Measurements from ENCODE around the gene OPRL1.
"Not testable (repeated sequence)": the region's sequence is repeated elsewhere in the genome, so short reads cannot be mapped to it uniquely, and the experiment has no call there.

OPRL1 gene

DNA sequence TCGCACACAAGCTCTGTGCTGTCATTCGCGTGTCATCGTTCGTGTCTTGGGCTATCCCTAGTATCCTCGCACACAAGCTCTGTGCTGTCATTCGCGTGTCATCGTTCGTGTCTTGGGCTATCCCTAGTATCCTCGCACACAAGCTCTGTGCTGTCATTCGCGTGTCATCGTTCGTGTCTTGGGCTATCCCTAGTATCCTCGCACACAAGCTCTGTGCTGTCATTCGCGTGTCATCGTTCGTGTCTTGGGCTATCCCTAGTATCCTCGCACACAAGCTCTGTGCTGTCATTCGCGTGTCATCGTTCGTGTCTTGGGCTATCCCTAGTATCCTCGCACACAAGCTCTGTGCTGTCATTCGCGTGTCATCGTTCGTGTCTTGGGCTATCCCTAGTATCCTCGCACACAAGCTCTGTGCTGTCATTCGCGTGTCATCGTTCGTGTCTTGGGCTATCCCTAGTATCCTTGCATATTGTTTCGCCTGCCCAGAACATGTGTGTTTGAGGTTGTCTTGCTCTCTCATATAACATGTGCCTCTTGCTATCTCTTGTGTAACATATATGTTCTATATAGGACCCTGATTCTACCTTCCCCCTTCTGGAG is 7.4 kb downstream of the OPRL1 start:
- not testable (repeated sequence) for DNase-seq

DNA sequence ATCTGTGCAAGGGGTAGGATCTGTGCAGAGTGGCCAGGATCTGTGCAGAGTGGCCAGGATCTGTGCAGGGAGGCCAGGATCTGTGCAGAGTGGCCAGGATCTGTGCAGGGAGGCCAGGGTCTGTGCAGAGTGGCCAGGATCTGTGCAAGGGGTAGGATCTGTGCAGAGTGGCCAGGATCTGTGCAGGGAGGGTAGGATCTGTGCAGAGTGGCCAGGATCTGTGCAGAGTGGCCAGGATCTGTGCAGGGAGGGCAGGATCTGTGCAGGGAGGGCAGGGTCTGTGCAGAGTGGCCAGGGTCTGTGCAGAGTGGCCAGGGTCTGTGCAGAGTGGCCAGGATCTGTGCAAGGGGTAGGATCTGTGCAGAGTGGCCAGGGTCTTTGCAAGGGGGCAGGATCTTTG is 8.7 kb downstream of the OPRL1 start:
- not testable (repeated sequence) for DNase-seq

DNA sequence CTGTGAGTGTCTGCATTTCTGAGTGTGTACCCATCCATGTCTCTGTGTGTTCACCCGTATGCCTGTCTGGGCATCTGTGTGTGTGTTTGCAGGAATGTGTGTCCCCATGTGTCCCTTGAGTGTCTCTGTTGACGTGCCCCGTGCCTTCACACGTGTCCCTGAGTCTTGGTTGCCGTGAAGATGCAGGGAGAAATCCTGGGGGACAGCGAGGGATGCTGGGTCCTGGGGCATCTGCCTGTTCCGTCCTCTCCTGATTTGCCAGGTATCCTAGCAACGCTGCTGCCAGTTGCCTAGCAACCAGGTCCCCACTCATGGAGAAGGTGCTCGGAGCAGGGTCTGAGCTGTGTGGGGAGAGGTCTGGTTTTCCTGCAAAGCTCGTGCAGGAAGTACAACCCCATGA is 10.3 kb downstream of the OPRL1 start:
- DNase-seq = no peak

DNA sequence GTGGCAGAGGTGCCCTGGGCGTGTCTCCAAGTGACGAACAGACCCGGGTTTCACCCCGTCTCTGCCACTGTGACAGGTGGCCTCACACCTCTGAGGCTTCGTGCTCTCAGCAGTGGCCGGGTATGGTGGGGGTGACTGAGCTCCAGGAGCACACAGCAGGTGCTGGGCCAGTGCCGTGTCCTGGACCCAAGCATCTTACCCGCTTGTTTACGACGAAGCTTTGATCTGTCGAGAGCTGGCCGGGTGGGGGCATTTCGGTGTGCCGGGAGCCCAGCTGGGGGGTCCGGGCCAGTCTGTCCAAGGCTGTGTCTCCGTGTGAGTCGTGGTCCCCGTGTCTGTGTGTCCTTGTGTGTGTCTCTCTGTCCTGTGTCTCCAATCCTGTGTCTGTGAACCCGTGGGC is 11.5 kb downstream of the OPRL1 start:
- DNase-seq = no peak

DNA sequence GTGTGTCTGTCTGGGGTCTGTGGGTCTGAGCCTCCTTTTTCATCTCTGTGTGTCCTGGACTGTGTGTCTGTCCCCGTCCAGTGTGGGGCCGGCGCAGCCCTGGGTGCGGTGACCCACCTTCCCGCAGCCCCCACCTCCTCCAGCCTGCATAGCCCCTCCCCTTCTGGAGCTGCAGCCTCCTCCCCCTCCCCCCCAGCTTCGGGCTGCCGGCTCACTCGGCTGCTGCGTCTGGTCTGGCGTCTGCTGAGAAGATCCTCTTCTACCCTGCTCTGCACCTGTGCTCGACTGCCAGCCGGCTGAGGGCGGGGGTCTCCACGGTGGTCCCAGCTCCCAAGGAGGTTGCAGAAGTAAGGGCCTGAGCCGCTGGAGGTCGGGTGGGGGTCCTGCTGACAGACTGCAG is 11.9 kb downstream of the OPRL1 start:
- no peak for DNase-seq

DNA sequence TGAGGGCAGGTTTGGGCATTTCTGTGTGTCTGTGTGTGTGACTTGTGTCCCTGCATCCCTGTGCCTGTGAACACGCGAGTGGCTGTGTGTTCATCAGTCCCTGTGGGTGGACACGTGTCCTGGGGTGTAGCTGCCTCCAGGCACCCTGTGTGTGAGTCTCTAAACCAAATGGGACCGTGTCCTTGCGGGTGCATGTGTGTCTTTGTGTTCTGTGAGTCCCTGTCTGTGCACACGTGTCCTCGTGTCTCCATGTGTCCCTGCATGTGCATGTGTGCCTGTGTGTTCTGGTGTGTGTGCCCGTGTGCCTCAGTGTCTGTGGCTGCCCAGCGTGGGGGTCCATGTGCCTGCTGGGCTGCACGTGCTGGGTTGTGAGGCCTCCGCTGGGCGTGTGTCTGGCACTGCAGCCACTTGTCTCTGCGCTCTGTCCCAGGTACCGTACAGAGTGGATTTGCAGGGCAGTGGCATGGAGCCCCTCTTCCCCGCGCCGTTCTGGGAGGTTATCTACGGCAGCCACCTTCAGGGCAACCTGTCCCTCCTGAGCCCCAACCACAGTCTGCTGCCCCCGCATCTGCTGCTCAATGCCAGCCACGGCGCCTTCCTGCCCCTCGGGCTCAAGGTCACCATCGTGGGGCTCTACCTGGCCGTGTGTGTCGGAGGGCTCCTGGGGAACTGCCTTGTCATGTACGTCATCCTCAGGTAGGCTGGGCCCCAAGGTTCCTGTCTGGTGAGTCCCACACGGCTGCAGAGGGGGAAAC is 12.6 kb downstream of the OPRL1 start:
- no peak for DNase-seq

DNA sequence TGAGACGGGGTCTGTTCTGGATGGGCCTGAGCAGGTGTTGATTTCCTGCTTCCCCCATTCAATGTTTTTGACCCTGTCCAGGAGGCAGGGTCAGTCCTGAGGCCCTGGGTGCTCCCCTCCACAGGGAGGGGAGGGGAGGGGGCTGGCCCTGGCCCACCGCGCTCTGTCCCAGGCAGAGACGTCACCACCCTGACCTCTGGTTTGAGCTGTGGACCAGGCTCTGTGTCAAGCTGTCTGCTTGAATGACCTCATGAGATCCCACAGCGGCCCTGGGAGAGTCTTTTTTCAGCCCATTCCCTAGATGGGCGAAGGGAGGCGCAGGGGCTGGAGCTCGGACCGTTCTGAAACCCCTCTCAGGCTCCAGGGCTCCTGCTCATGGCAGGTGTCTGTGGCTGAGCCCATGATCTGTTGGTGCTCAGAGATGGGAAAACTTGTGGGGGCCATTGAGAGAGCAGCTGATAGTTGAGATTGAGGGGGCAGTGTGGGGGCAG is 13.2 kb downstream of the OPRL1 start:
- no peak for DNase-seq

DNA sequence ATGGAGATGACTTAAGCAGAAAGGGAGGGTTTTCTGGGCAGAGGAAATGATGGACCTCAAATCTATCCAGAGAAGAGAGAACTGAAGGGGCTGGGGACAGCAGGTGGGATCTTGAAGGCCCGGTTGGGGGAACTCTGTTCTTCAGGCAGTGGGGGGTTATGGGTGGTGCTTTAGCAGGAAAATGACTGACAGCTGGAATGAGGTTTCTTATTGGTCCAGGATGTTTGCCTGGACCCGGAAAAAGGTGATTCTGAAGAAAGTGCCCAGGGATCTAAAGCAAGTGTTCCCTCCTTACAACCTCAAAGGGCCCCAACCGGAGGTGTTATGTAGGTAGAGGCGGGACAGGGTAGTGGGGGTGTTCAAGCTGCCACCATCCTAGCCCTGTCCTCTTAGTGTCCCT is 15.6 kb downstream of the OPRL1 start:
- DNase-seq = no peak

DNA sequence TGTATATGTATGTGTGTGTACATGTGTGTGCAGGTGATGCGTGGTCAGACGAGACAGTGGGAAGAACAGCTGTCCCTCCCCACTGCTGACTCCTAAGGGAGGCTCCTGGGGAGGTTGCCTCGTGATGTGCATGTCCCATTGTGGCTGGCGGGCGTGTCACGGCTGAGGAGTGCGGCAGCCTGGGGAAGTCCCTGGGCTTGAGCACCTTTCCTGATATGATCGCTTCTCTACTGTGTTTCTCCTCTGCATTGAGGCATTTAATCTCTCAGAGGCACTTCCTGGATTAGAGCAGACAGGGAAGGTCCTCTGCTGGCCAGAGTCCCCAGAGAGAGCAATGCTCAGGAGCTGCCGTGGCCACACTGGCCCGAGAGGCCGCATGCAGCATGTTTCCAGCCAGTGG is 16.0 kb downstream of the OPRL1 start:
- no peak for DNase-seq

DNA sequence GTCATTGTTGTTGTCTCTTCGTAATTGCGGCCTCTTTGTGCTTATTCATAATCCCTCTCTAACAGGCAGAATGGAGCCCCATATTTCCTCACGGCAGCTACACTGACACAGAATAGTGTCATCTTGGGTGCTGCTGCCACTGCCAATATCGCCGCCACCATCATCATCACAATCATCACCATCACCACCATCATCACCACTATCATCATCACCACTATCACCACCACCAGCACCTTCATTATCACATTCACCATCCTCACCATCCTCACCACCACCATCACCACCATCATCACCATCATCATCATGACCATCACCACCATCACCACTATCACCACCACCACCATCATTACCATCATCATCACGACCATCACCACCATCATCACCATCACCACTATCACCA is 16.7 kb downstream of the OPRL1 start:
- no peak for DNase-seq

DNA sequence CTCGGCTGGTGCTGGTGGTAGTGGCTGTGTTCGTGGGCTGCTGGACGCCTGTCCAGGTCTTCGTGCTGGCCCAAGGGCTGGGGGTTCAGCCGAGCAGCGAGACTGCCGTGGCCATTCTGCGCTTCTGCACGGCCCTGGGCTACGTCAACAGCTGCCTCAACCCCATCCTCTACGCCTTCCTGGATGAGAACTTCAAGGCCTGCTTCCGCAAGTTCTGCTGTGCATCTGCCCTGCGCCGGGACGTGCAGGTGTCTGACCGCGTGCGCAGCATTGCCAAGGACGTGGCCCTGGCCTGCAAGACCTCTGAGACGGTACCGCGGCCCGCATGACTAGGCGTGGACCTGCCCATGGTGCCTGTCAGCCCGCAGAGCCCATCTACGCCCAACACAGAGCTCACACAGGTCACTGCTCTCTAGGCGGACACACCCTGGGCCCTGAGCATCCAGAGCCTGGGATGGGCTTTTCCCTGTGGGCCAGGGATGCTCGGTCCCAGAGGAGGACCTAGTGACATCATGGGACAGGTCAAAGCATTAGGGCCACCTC is 18.7 kb downstream of the OPRL1 start:
- DNase-seq = no peak

DNA sequence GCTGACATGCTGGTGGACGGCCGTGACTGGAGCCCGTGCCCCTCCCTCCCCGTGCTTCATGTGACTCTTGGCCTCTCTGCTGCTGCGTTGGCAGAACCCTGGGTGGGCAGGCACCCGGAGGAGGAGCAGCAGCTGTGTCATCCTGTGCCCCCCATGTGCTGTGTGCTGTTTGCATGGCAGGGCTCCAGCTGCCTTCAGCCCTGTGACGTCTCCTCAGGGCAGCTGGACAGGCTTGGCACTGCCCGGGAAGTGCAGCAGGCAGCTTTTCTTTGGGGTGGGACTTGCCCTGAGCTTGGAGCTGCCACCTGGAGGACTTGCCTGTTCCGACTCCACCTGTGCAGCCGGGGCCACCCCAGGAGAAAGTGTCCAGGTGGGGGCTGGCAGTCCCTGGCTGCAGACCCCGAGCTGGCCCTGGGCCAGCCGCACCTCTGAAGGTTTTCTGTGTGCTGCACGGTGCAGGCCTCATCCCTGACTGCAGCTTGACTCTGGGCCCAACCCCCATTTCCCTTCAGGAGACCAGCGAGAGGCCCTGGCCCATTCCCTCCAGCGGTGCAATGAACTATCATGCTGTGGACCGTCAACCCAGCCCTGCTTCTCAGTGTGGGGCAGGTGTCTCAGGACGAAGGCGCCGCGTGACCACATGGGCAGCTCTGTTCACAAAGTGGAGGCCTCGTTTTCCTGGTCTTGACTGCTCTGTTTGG is 19.4 kb downstream of the OPRL1 start:
- no peak for DNase-seq

DNA sequence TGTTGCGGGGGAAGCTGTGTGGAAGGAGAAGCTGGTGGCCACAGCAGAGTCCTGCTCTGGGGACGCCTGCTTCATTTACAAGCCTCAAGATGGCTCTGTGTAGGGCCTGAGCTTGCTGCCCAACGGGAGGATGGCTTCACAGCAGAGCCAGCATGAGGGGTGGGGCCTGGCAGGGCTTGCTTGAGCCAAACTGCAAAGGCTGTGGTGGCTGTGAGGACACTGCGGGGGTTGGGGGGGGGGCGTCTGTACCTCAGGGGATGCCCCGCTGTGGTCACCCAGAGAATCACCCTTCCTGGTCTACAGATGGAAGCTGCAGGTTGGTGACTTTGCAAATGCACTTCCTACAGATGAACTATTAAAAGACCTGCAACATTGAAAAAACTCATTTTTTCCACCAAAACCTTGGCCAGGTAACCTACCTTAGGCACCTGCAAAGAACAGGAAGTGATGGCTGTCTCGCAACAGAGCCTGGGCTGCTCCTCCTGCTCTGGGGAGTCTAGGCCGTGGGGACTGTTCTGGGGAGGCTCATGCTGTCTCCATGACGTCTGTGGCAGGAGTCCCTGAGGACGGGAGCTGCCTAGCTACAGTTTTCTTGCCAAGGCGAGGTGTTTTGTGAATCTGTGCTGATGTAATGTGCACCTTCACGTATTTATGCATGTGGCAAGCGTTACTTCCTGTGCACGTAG is 20.1 kb downstream of the OPRL1 start:
- DNase-seq = no peak

DNA sequence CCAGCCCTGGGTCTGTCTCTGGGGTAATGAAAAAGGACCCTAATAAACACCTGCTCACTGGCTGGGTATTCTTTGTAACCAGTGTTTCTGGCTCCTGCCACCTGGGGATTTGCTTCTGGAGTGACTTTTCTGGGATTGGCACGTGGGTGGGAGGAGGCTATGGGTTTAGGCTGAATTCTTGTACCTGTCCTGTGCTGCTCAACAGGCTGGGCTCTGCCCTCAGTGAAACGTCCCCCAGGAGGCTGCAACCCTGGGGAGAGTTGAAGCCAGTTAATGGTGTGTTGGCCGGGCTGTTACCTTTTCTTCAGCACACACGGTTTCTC is 20.6 kb downstream of the OPRL1 start:
- DNase-seq = no peak

DNA sequence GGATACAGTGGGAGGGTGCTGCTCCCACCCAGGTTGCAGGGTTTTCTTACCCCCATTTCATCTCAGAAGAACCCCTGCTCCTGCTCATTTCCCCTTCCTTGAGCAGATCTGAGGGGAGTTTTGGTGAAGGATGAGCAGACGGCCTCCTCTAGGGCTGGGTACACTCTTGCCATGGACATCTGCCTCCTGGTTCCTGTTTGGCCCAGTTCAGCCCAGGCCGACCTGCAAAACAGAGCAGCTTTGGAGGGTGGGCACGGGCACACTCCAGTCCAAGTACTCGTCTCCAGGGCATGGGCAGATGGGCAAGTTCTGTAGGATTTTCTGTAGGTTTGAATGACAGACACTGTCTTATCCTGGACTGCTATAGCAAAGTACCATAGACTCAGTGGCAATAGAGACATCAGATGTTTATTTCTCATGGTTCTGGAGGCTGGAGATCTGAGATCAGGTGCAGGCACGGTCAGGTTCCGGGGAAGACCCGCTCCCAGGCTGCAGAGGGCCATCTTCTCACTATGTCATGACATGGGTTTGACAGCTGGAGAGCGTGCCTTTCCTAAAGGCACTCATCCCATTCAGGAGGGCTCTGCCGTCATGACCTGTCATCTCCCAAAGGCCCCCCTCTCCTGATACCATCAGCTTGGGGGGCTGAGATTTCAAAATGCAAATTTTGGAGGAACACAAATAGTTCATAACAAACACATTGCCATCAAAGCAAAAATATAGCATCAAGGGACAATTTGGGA is 21.2 kb downstream of the OPRL1 start:
- no peak for DNase-seq

DNA sequence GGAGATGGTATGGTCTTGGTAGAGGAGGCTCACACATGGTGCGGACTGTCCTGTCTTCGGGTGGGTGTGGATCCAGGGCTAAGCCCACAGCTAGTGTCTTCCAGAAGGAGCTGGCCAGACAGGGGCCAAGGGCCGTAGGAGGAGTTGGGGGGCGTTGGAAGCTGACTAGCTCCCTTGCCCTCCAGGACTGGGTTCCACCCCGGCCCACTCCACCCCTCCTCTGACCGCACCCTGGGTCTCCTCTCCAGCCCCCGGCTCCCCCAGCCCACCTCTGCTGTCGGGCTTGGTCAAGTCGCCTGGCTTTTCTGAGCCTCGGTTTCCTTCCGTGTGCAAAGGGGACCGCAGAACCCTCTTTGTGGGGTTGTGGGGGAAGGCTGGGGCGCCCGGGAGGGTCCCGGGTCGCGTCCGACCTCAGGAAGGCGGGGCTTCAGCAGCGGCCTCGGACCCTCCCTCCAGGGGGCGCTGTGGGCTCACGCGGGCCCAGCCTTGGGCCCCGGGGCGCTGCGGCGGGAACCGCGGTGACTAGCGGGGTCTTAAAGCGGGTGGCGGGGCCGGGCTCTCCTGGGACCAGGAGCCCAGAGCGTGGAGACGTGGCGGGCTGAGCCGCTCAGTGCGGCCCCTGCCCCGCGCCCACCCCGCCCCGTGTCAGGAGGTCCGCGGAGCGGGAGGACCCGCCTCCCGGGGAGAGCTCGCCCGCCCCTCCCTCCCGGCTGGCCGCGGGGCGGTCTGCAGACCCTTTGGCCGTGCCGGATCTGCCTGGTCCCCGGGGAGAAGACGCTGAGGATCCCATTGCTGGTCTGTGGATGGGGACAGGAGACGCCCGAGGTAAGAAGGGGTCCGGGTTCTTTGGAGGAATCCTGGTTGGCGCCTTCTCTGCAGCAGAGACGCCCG is 22.1 kb downstream of the OPRL1 start:
- peak; percentile 75 for DNase-seq

DNA sequence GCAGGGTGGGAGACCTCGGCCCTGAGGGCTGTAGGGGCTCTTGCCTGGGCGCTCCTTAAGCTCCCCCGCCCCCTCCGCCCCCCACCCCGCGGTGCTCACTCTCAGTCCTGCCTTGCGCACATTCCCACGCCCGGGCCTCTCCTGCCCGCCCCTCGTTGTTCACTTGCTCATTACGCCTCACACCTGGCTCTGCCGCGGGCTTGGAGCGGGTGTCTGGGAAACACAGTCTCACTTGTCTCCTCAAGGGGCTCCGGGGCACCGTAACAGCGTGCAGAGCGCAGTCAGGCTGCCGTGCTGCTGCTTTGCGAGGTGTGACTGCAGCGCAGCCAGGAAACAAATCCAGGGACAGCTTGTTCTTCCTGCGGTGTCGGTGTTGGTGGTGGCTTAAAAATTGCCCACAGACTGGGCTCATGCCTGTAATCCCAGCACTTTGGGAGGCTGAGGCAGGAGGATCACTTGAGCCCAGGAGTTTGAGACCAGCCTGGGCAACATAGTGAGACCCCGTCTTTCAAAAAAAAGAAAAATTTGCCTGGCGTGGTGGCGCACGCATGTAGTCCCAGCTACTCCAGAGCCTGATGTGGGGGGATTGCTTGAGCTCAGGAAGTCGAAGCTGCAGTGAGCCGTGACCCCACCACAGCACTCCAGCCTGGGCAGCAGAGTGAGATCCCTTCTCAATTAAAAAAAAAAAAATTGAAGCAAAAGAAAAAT is 22.9 kb downstream of the OPRL1 start:
- no peak for DNase-seq

DNA sequence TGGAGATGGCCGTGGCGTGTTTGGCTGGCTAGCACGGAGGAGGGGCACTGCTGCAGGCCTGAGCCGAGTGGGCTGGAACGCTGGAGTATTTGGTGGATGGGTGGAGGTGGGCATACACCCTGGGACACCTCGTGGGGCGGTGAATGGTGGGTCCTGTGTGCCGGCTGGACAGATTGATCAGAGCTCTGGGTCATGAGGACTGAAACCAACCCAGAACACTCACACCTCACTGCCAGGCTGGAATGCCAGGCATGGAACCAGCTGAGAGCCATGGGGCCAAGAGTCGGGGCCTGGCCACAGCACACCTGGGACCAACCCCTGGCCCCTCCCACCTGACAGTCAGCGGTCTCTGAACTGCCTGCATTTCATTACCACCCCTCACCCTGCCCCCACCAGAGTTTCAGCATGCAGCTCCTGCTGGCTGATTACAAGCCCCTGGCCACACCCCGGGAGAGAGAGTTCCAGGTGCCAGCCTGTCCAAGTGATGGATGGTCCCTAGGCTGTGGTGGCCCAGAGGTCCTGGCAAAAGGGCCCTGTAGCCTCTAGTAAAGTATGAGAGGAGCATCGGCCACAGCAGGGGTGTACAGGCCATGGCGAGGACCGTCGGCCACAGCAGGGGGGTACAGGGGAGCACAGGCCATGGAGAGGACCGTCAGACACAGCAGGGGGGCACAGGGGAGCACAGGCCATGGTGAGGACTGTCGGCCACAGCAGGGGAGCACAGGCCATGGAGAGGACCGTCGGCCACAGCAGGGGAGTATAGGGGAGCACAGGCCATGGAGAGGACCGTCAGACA is 24.2 kb downstream of the OPRL1 start:
- no peak for DNase-seq

DNA sequence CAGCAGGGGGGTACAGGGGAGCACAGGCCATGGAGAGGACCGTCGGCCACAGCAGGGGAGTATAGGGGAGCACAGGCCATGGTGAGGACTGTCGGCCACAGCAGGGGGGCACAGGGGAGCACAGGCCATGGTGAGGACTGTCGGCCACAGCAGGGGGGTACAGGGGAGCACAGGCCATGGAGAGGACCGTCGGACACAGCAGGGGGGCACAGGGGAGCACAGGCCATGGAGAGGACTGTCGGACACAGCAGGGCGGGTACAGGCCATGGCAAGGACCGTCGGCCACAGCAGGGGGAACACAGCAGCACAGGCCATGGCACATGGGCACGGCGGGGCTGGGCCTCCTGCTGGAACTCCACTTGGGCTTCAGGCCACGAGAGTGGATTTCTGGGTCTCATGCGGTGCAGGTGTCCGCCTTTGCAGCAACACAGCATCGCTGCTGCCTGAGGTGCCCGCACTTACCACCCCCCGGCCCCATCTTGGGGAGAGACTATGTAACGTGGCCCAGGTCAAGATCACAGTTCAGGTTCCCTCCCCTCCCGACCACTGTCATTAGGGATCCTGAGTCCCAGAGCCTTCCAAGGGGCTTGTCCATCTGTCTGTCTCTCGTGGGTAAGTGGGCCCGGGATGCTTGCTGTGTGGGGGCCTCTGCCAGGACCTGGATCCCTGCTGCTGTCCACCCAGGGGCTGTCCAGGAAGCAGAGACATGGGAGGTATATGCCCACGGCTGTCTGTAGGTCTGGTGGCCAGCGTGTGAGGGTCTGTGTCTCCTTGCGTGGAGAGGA is 25.0 kb downstream of the OPRL1 start:
- no peak for DNase-seq
